Gastrocnemius medialis (tissue), 4 donors: Measurements from ENCODE around the gene NSUN7. TPM values are rescaled to one million over a fixed set of nuclear protein-coding genes. Genes with fewer than 3 reads are reported as not detected.

Source experiments
- ATAC-seq, 2 donors: fragments of 150-250 bp; one replicate each; pipeline ENCODE4 v1.9.1; 2016
- DNase-seq, 2 donors: peaks; one replicate each; pipeline ENCODE4 v3.0.0-alpha.2; 2019
- H3K27ac ChIP-seq, 4 donors: fragments of 200-600 bp; sonication (generic); 1 replicate in 1 of 4; 2 replicates in 3 of 4; pipeline ENCODE4 v1.5.1; 2016 to 2018; ENCODE audit warnings: mild to moderate bottlenecking in 2 of 4, moderate library complexity in 1 of 4
- H3K27me3 ChIP-seq, 3 donors: fragments of 200-600 bp; sonication (generic) in 2 of 3; 1 replicate in 1 of 3; 2 replicates in 2 of 3; pipeline versions ENCODE4 v1.5.1 to v1.6.0; 2016 to 2019; ENCODE audit warnings: mild to moderate bottlenecking in 1 of 3, moderate library complexity in 1 of 3
- H3K36me3 ChIP-seq, 2 donors: fragments of 200-600 bp; sonication (generic) in 1 of 2; one replicate each; pipeline ENCODE4 v1.5.1; 2017 to 2018
- H3K4me1 ChIP-seq, 2 donors: fragments of 200-600 bp; sonication (generic) in 1 of 2; one replicate each; pipeline ENCODE4 v1.5.1; 2016 to 2017; ENCODE audit warnings: mild to moderate bottlenecking in 2 of 2
- H3K4me3 ChIP-seq, 4 donors: fragments of 200-600 bp; sonication (generic) in 3 of 4; 1 replicate in 1 of 4; 2 replicates in 3 of 4; pipeline ENCODE4 v1.5.1; 2016 to 2019; ENCODE audit warnings: mild to moderate bottlenecking in 2 of 4
- H3K9me3 ChIP-seq, 3 donors: fragments of 200-600 bp; sonication (generic) in 2 of 3; 1 replicate in 1 of 3; 2 replicates in 2 of 3; pipeline ENCODE4 v1.5.1; 2016 to 2019
- POLR2A ChIP-seq, 2 donors: fragments of 450-650 bp; IDR thresholded peaks; one replicate each; pipeline ENCODE4 v1.6.1; 2017; ENCODE audit warnings: antibody characterized with exemption in 2 of 2, mild to moderate bottlenecking in 2 of 2, moderate library complexity in 2 of 2
- in situ Hi-C, 4 donors: fragments of 200-750 bp; cut with MboI; loops; one replicate each; pipeline versions ENCODE4 v1.15.0 to v1.8.0; 2017; ENCODE audit warnings: low sequenced_read_pairs in 4 of 4
- intact Hi-C: fragments of 100-400 bp; cut with DNase I; formaldehyde crosslinking; loops from one replicate; pipeline ENCODE4 v1.15.1; 2023; ENCODE audit warnings: low total_unique reads
- total RNA-seq, 4 donors: library from RNA; depleted of rRNA; stranded (reverse); fragments of >200 nt; gene quantifications; one replicate each; pipeline versions ENCODE4 v1.1.0 to v1.2.3, GENCODE V29; 2016
- TF ChIP-seq, protein P1 (sequence below), 5 experiments: fragments of 450-650 bp in 3 of 5; fragments of 200-600 bp in 2 of 5; sonication (generic) in 2 of 5; IDR thresholded peaks in 4 of 5; conservative IDR thresholded peaks in 1 of 5; 1 replicate in 4 of 5; 2 replicates in 1 of 5; pipeline ENCODE4 v1.5.1; 2016 to 2019; ENCODE audit warnings: antibody characterized with exemption in 5 of 5, mild to moderate bottlenecking in 3 of 5, moderate library complexity in 3 of 5

NSUN7 gene
- total RNA-seq, 4 donors from 2014 or later, result 0.18 TPM; not detected in 3

DNA sequence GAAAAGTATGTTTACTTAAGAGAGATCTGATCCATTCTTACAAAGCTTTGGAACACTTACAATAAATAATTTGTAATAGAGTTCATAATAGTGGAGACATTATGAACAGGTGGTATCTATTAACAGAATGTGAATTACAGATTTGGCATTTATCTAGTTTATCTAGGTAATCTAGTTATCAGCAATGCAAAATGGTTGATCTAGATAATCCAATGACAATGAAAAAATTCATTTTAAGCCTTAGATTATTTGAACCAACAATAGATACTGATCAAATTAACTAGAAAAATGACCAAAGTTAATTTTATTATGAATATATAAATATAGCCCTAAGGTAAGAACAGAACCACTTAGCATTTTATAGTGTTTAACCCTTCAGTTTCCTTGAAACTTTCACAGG lies 10.4 kb upstream of the NSUN7 start:
- DNase-seq (no peak), ATAC-seq (no peak)
- TF ChIP-seq, protein P1, sequence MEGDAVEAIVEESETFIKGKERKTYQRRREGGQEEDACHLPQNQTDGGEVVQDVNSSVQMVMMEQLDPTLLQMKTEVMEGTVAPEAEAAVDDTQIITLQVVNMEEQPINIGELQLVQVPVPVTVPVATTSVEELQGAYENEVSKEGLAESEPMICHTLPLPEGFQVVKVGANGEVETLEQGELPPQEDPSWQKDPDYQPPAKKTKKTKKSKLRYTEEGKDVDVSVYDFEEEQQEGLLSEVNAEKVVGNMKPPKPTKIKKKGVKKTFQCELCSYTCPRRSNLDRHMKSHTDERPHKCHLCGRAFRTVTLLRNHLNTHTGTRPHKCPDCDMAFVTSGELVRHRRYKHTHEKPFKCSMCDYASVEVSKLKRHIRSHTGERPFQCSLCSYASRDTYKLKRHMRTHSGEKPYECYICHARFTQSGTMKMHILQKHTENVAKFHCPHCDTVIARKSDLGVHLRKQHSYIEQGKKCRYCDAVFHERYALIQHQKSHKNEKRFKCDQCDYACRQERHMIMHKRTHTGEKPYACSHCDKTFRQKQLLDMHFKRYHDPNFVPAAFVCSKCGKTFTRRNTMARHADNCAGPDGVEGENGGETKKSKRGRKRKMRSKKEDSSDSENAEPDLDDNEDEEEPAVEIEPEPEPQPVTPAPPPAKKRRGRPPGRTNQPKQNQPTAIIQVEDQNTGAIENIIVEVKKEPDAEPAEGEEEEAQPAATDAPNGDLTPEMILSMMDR (IDR thresholded peaks at IDR 0.05 in 4 of 5, conservative IDR thresholded peaks at IDR 0.05 in 1 of 5), result no peak
- no peak for TF ChIP-seq POLR2A (IDR thresholded peaks at IDR 0.05)
- Histone ChIP-seq H3K27me3 (no peaks in the 10 kb centered on the region), H3K36me3 (no peaks in the 10 kb centered on the region), H3K4me1 (no peaks in the 10 kb centered on the region), H3K4me3 (no peak overlapping the region), H3K9me3 (no peaks in the 10 kb centered on the region), H3K27ac (no peak overlapping the region)
- in situ Hi-C loops, result no loop called here
- intact Hi-C loops, result loop anchor here (5.0 to 10.0 kb wide), 2 partner anchors 103 to 155 kb away; no protein-coding TSS in a partner anchor

DNA sequence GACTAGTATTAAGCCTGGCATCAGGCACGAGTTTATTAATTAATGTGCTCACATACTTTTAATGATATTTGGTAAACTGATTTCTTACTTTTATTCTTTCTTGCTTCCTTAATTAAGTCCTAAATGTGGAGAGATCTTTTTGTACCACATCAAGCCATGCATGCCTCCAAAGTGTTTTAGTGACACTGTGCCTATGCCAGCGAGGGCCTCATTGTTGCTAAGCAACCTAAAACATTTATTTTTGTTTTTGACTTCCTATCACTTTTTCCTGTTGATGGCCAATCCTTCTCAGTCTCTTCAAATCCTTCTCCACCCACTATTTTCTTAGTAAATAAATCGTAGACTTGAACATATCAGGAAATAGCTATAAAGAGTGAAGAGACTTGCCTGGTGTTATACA lies 5.5 kb upstream of the NSUN7 start:
- no peaks in the 10 kb centered on the region for H3K36me3 ChIP-seq
- in situ Hi-C loops, result no loop called here
- ATAC-seq, result no peak
- peaks cover 5 to 7% (median 6%) of the 10 kb centered on the region in 3 donors for H3K27me3 ChIP-seq
- no peaks in the 10 kb centered on the region for H3K9me3 ChIP-seq
- no peak for DNase-seq
- H3K27ac ChIP-seq, result no peak overlapping the region
- H3K4me3 ChIP-seq, result no peak overlapping the region
- no peaks in the 10 kb centered on the region for H3K4me1 ChIP-seq
- intact Hi-C loops, result no loop called here
- TF ChIP-seq POLR2A (IDR thresholded peaks at IDR 0.05), result no peak
- TF ChIP-seq, protein P1 (IDR thresholded peaks at IDR 0.05 in 4 of 5, conservative IDR thresholded peaks at IDR 0.05 in 1 of 5), result no peak

DNA sequence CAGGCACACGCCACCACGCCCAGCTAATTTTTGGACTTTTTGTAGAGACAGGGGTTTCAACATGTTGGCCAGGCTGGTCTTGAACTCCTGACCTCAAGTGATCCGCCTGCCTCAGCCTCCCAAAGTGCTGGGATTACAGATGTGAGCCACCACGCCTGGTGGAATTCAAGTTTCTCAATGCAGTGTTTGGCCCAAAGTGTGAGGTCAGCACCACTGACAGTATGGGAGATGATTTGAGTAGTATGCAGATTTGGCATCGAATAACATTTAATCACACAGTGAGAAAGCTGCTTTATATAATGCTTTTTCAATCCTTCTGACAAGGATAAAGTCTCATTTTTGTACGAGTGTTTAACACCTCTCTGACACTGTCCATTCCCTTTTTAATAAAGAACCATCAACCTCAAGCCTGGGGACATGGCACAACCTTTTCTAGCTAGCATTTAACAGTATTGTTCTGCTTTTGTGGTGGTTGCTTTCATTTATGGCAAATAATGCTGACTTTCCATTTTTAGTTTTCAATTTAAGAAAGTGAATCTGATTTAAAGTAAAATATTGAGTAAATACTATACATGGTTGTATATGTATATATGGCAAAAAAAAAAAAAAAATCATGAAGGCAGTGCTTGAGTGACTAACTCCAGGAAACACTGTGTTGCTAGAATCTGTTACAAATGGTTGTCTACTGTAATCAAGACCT lies 4.3 kb upstream of the NSUN7 start:
- Histone ChIP-seq H3K36me3 (no peaks in the 10 kb centered on the region), H3K27me3 (peaks cover 17 to 19% (median 17%) of the 10 kb centered on the region in 3 donors), H3K4me1 (peaks cover 5 to 8% of the 10 kb centered on the region in 2 donors), H3K9me3 (no peaks in the 10 kb centered on the region), H3K27ac (no peak overlapping the region), H3K4me3 (no peak overlapping the region)
- in situ Hi-C loops, result no loop called here
- intact Hi-C loops, result no loop called here
- DNase-seq (no peak), ATAC-seq (no peak)
- no peak for TF ChIP-seq POLR2A (IDR thresholded peaks at IDR 0.05)
- TF ChIP-seq, protein P1 (IDR thresholded peaks at IDR 0.05 in 4 of 5, conservative IDR thresholded peaks at IDR 0.05 in 1 of 5), result no peak

DNA sequence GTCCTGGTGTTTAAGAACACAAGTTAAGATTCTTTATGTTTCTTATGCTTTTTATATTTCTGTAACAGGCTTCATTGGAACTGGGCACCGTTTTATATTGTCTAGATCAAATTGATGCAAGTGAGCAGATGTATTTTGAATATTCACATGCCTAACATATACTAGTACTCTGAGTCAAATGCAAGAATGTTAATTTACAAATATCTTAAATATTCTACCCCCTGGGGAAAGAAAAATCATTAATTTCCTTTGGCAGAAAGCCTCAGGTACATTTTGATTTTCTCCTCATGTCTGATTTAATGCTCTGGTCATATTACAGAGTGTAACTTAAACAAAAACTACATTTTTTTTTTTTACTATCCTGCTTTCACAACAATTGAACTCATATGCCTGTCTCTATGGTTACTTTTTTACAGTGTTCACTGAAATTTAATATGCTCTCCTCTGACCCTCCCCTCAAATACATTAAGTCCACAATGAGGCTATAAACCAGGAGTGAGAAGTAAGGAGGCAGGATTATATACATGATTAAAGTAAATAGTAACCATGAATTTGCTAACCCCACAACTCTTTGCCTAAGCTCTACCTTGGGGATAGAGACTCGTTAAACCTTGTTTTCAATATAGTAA lies 2.4 kb upstream of the NSUN7 start:
- H3K36me3 ChIP-seq, result no peaks in the 10 kb centered on the region
- H3K4me3 ChIP-seq, result no peak overlapping the region
- DNase-seq, result no peak
- intact Hi-C loops (no loop called here), in situ Hi-C loops (no loop called here)
- no peak overlapping the region for H3K27ac ChIP-seq
- H3K9me3 ChIP-seq, result no peaks in the 10 kb centered on the region
- no peak for TF ChIP-seq POLR2A (IDR thresholded peaks at IDR 0.05)
- TF ChIP-seq, protein P1 (IDR thresholded peaks at IDR 0.05 in 4 of 5, conservative IDR thresholded peaks at IDR 0.05 in 1 of 5), result no peak
- ATAC-seq, result no peak
- H3K4me1 ChIP-seq, result peaks cover 10% of the 10 kb centered on the region in 2 donors
- H3K27me3 ChIP-seq, result peaks cover 26 to 35% (median 30%) of the 10 kb centered on the region in 3 donors
